T-helper 2 cell treated with Interferon-gamma antibody and Interleukin-4, amounts not matched to agents 100 ng/mL and 5 ng/mL, for 36 hours (primary cell): ENCODE measurements around the gene MRPL14. TPM values are rescaled to one million over a fixed set of nuclear protein-coding genes. Genes with fewer than 3 reads are reported as not detected.

Source experiments
- intact Hi-C: fragments of 100-400 bp; cut with micrococcal nuclease; formaldehyde crosslinking; loops from one replicate; pipeline ENCODE4 v1.15.1; 2023
- total RNA-seq: library from RNA; stranded (reverse); gene quantifications from 2 replicates; pipeline ENCODE4 v1.2.3, GENCODE V29; 2022

MRPL14 gene
- total RNA-seq, result 54.4 and 56.4 TPM in 2 replicates

DNA sequence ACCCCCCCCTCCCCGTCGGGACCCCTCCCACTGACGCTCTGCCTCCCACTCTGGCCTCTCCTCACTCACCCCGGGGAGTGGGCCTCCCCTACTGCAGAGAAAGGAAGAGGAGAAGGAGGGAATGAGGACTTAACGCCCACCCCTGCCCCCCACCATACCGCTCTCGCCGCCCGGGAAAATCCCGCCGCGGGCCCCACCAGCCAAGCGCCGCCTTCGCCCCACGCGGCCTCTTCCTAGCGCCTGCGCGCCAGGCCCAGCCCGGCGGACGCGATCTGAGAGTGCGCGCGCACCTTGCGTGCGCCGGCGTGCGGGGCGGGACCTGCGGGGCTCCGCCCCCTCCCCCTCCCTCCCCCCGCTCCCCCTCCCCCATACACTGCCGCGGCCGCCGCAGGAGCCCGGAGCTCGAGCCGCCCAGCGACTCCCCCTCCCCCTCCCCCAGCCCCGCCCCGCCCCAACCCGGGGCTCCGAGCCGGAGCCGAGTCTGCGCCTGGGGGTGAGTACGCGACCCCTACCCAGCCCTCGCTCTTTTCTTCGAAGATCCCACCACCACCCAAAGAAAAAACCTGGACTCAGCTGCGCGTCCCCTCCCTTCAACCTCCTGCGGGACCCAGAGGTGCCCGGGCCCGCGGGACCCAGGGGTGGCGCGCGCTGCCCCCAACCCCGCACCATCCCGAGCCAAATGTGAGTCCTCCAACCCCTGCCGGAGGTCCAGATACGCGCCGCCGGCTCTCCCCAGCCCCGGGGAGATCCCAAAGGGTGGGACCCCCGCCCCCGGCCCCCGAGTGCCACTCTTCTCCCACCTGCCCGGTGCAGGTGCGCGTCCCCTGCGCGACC, at the start of gene MRPL14, which contains the start of gene TMEM63B:
TSS of gene MRPL14 (minus strand) at position 267 of the 834 bp plus-strand sequence. CDS start 10,841 bp downstream, outside the sequence.
TSS of gene TMEM63B (plus strand) at position 369 of the 834 bp plus-strand sequence. CDS start 7,031 bp downstream, outside the sequence.
- intact Hi-C loops, result loop anchor here (2.0 to 5.0 kb wide), 5 partner anchors 23 to 500 kb away; partner anchors contain the start of genes GTPBP2, HSP90AB1, SLC29A1 and VEGFA

- intact Hi-C loops, result no loop called here
Measured at GRCh38 chr6:44176130-44176761, 49.0 kb upstream of the MRPL14 start.

- intact Hi-C loops, result loop anchor here (1.0 kb wide), 3 partner anchors 65 to 165 kb away; partner anchors contain the start of gene SLC35B2
Measured at GRCh38 chr6:44172731-44173500, 45.7 kb upstream of the MRPL14 start.

DNA sequence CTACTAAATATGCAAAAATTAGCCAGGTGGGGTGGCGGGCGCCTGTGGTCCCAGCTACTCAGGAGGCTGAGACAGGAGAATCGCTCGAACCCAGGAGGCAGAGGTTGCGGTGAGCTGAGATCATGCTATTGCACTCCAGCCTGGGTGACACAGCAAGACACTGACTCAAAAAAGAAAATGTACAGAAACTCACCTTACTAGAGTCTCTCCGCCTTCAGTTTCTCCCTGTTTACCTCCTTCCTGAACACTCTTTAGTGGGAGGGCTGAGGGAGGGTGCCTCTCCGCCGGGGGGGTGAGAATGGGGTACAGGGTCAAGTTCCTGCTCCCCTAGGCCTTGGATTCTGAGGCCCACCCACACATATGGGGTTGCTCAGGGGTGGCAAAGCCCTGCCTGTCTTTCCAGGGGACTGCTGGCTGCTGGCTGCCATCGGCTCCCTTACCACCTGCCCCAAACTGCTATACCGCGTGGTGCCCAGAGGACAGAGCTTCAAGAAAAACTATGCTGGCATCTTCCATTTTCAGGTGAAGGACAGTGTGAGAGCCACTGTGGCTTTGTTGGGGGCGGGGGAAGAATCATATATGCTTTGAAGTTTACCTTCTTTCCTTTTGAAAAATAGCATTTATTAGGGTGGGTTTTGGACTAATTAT, 44.8 kb upstream of the MRPL14 start:
- intact Hi-C loops, result loop anchor here (1.0 kb wide), 3 partner anchors 66 to 166 kb away; partner anchors contain the start of gene SLC35B2

DNA sequence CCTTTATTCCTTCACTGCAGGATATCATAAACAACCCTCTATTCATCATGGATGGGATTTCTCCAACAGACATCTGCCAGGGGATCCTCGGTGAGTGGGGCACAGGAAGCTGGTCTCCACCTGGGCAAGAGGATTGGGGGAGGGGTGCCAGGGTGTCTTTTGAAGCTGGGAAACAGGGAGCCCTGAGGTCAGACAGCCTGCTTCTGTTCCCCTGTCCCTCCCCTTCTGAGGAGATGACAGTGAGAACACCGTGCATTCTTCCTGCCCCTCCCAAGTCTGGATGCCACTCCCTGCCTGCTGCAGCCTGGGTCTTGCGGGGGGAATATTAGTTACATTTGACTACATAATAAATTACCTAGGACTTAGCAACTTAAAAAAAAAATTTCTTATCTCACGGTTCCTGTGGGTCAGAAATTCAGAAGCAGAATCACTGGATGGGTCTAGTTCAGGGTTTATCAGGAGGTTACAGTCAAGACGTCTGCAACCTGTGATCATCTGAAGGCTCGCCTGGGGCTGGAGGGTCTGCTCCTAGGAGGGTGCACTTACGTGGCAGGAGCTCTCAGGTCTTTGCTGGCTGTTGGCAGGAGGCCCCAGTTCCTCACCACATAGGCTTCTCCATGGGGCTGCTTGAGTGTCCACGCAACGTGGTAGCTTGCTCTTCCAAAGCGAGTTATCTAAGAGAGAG, 42.8 kb upstream of the MRPL14 start:
- intact Hi-C loops, result no loop called here

DNA sequence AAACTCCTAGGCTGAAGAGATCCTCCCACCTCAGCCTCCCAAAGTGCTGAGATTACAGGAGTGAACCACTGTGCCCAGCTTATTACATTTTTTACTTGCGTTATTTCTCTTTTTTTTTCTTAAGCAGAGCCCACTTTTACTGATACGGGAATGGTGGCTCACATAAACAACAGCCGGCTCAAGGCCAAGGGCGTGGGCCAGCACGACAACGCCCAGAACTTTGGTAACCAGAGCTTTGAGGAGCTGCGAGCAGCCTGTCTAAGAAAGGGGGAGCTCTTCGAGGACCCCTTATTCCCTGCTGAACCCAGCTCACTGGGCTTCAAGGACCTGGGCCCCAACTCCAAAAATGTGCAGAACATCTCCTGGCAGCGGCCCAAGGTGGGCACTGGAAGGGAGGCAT, 41.9 kb upstream of the MRPL14 start:
- intact Hi-C loops, result no loop called here

DNA sequence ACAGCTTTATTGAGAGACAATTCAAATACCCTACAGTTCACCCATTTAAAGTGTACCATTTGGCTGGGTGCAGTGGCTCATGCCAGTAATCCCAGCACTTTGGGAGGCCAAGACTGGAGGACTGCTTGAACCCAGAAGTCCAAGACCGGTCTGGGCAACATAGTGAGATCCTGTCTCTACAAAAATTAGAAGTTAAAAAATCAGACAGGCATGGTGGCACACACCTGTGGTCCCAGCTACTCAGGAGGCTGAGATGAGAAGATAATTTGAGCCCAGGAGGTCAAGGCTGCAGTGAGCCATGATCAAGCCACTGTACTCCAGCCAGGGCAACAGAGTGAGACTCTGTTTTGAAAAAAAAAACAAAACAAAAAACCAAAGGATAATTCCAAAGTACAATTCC, 40.3 kb upstream of the MRPL14 start:
- intact Hi-C loops, result no loop called here

DNA sequence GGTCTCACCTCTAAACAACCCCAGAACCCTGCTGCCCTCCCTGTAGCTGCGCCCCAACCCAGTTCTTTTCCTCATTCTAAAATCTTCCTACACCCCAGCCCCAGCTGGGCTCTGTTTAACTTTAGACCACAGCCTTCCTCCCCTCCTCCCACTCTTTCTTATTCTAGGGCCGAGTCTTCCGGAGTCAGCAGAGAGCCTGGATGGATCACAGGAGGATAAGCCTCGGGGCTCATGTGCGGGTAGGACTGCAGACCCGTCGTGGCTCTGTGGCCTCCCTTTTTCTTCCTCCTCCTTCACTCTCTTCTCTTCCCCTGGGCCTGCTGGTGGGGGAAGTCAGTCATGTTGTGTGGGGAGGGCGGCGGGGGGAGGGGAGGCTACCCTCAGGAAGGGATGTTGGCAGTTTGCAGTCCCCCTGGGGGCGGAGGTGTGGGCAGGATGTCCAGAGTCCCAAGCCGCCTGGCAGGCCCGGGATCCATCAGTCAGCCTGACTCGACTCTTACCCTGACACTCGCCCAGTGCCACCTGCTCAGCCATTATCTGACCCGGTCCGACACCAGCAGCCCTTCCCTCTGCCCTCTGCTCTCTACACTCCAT, 39.4 kb upstream of the MRPL14 start:
- intact Hi-C loops, result no loop called here

- intact Hi-C loops, result no loop called here
Measured at GRCh38 chr6:44166116-44166515, 38.9 kb upstream of the MRPL14 start.

DNA sequence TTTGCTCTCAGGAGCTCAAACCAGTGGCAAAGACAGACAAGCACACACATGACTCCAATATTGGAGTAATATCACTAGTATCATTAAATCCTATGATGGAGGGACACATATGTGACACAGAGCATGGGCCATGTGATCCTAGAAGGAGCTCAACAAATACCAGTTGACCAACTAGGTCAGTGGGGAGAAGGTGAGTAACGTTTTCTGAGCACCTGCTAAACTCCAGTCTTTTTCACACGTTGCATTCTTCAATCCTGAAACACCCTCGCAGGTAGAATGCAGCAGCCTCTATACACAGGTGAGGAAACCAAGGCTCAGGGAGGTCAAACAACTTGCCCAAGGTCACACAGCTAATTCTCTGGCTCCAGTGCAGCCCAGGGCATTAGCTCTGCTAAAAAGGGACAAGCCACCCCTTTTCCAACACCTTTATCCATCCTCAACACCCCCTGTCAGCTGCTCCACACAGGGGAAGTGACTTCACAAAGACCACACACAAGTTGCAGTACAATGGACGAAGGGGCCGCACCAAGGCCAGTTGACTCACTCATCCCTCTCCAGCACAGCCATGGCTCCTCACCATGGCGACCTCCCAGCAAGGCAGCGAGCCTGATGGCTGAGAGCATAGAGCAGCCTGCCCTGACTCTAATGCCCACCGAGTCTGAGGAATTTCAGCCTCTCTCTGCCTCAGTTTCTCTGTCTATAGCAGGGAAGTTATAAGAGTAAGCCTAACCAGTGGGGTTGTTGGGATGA, 35.8 kb upstream of the MRPL14 start:
- intact Hi-C loops, result no loop called here

GRCh38 chr6:44161997-44162338, 34.7 kb upstream of the MRPL14 start:
- intact Hi-C loops, result no loop called here

DNA sequence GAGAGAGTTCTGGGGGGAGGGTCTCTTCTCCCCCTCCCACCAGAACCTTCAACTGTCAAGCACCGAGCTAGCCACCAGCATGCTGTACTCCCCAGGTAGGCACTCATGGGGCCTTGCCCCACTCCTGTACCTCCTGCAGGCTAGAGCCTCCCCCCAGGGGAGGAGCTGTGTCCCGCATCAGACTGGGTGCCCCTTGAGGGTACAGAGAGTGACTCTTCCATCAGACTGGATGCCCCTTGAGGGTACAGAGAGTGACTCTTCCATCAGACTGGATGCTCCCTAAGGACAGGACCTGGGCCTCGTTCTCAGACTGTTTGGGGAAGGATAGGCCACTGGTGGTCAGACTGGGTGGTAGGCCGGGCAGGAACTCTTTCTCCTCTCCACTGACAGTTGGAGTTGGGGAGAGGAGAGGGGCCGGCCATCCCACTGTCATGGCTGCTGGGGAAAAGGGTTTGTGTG, 31.5 kb upstream of the MRPL14 start, which contains the start of gene CAPN11:
TSS of gene CAPN11 (plus strand) at position 51 of the 459 bp plus-strand sequence. CDS start at position 80, 29 bp downstream.
- intact Hi-C loops, result no loop called here

GRCh38 chr6:44157152-44157521, 29.9 kb upstream of the MRPL14 start:
- intact Hi-C loops, result no loop called here

DNA sequence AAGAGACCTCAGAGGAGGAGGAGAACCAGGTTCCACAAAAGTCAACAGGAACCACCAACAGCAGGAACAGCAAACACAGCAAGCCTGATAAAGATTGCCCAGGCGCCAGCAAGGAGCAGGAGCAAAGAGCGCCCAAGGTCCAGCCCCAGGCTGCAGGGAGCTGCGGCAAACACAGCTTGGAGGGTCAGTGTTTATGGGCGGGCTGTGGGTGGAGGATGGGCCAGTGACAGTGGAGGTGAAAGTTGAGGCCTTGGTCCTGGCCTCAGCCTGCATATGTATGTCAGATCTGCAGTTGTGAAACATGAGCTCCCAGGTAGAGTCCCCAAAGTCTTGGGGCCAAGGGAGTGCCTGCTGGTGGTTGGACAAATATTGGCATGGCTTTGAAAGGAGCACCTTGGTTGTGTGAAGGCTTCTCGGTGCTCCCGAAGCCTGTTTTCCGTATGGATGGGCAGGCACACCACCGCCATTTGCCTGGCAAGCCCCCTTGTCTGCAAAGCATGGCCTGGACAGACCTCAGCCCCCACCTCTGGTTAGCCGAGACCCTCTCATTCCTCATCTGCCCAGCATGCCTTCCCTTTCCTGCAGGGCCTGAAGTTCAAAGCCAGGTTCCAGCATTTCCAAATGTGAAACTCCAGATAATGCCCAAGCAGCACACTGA, 29.4 kb upstream of the MRPL14 start:
- intact Hi-C loops, result no loop called here

GRCh38 chr6:44154067-44154466, 26.8 kb upstream of the MRPL14 start:
- intact Hi-C loops, result no loop called here

- intact Hi-C loops, result loop anchor here (1.0 kb wide), 2 partner anchors 52 to 56 kb away; no protein-coding TSS in a partner anchor
Measured at GRCh38 chr6:44152533-44152932, 25.3 kb upstream of the MRPL14 start.

GRCh38 chr6:44152109-44152461, 24.8 kb upstream of the MRPL14 start:
- intact Hi-C loops, result loop anchor here (1.0 kb wide), 2 partner anchors 52 to 56 kb away; no protein-coding TSS in a partner anchor

GRCh38 chr6:44151348-44152108, 24.3 kb upstream of the MRPL14 start:
- intact Hi-C loops, result loop anchor here (1.0 to 2.0 kb wide), 3 partner anchors 25 to 55 kb away; partner anchors contain the start of genes MRPL14 and TMEM63B
